GM10266 (cell line): ENCODE results near the gene FLT3.

ENCODE experiments used
- DNase-seq: peaks from one replicate; pipeline ENCODE4 v3.0.0; 2012; ENCODE audit errors: extremely low spot score
- CTCF ChIP-seq: IDR thresholded peaks from 2 replicates; pipeline ENCODE4 v1.5.1; 2012; ENCODE audit warnings: mild to moderate bottlenecking, low read depth; ENCODE audit not compliant: control insufficient read depth, insufficient read depth; ENCODE audit errors: missing control alignments

FLT3 gene

GRCh38 chr13:28137596-28137995 lies 37.2 kb upstream of the FLT3 start:
- no peak for DNase-seq
- TF ChIP-seq CTCF = no peak

GRCh38 chr13:28136916-28137315 lies 36.5 kb upstream of the FLT3 start:
- DNase-seq = peak; percentile 49

GRCh38 chr13:28131646-28132045 lies 31.3 kb upstream of the FLT3 start:
- no peak for TF ChIP-seq CTCF
- no peak for DNase-seq

More at GRCh38 chr13:28136916-28137315, 36.5 kb upstream of the FLT3 start:
- no peak for TF ChIP-seq CTCF

GRCh38 chr13:28129911-28130693 lies 29.7 kb upstream of the FLT3 start:
- TF ChIP-seq CTCF = no peak
- no peak for DNase-seq

- DNase-seq = no peak
- TF ChIP-seq CTCF = no peak
Observed at GRCh38 chr13:28128926-28129325, 28.6 kb upstream of the FLT3 start.

- no peak for TF ChIP-seq CTCF
- no peak for DNase-seq
Observed at GRCh38 chr13:28128030-28128429, 27.7 kb upstream of the FLT3 start.

- no peak for TF ChIP-seq CTCF
- DNase-seq = no peak
Observed at GRCh38 chr13:28121224-28121623, 20.8 kb upstream of the FLT3 start.
